ENCODE data around the gene CAMK1D.

The CAMK1D gene

GRCh38 chr10:12791728-12792127 lies 442.4 kb downstream of the CAMK1D start:
- DNase-seq (ENCODE audit: low read depth): no peak
- no peak overlapping the region for H3K4me3 ChIP-seq (ENCODE audit: low read length)
- no peak for TF ChIP-seq CTCF (conservative IDR thresholded peaks at IDR 0.05; ENCODE audit: low read depth, low read length)

- TF ChIP-seq CTCF (conservative IDR thresholded peaks at IDR 0.05; ENCODE audit: low read depth, low read length): no peak
- H3K4me3 ChIP-seq (ENCODE audit: low read length): no peak overlapping the region
- no peak for DNase-seq (ENCODE audit: low read depth)
Observed at GRCh38 chr10:12792889-12793556, 443.7 kb downstream of the CAMK1D start.

DNA sequence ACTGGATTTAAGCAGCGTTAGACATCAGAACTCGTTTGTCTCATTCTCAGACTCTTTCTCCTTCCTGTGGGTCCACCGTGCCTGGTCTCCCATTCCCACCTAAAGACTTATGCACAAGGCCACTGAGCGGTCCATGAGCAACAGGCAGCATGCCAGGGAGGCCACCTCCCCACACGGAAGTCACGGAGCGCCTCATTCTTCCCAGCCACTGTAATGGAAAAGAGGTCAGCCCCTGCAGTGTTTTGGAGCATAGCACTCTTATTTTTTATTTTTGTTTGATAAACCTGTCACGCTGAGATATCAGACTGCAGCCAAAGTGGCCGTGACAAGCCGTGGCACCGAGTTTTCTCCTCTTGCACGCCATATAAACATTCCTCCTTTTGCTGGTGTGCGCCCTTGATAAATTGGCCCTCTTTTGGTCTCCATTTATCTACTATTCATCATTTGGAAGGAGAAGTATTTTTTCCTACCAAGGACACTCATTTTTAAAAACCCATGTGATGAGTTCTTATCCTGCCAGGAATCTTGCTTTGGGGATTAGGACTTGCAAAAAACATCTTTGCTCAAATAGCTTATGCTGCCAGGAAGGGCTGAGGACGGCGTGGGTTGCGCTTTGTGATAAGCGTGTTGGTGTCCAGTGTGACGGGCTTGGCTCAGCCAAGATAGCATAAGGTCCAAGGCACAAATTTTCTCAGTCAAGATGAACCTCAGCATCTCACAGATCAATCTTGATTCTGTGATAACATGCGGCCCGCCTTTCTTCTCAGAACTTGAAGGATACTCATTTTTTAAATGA lies 446.2 kb downstream of the CAMK1D start:
- TF ChIP-seq CTCF (conservative IDR thresholded peaks at IDR 0.05; ENCODE audit: low read depth, low read length): no peak
- no peak overlapping the region for H3K4me3 ChIP-seq (ENCODE audit: low read length)
- DNase-seq (ENCODE audit: low read depth): no peak

DNA sequence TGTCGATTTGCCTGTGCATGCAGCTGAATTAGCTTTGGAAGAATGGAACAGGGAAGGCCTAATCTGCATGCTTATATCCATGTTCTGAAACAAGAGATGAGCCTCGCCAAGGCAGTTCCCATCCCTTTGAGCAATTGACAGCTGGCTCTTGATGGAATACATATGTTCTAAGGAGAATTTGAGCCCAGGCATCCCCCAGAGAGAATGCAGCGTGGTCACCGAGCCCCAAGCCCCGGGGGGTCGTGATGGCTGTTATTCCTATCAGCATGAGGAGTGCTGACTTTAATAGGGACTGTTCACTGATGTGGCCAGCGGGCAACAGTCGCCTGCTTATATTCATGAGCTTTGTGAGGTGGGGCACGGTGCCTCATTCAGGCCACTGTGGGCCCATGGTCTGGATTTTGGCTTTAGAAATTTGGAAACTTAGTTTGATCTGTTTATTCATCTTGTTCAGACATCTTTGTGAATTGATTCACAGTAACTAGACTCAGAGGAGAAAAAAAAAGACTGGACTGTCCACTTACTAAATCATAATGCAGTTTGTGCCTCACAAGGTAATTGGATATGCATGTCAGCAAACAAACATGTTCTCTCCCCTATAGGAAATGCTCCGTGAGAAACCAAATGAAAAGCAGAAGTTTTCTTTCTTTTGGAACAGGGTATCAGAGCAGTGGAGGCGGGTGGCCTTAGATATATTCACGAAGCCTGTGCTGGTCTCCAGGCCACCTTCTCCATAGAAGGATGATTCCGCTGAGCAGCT lies 447.2 kb downstream of the CAMK1D start:
- no peak for TF ChIP-seq CTCF (conservative IDR thresholded peaks at IDR 0.05; ENCODE audit: low read depth, low read length)
- no peak for DNase-seq (ENCODE audit: low read depth)
- no peak overlapping the region for H3K4me3 ChIP-seq (ENCODE audit: low read length)

GRCh38 chr10:12797471-12798262 lies 448.3 kb downstream of the CAMK1D start:
- no peak for DNase-seq (ENCODE audit: low read depth)
- TF ChIP-seq CTCF (conservative IDR thresholded peaks at IDR 0.05; ENCODE audit: low read depth, low read length): no peak
- no peak overlapping the region for H3K4me3 ChIP-seq (ENCODE audit: low read length)

DNA sequence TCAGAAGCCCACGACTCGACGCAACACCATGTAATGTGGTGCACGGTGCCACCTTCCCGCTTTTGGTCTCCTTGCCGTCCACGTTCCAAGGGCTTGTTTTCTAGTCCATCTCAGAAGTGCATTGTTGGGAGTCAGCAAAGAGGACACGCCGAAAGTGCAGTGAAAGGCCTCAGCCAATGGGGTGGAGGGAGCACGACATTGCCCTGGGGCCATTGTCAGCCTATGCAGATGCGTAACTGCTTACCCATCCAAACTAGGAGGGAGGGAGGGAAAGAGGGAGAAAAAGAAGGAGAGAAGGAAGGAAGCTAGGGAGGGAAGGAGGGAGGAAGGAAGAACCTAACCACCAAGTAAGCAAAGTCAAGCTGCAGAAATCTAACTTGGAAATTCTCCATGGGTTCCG lies 449.8 kb downstream of the CAMK1D start:
- no peak for DNase-seq (ENCODE audit: low read depth)
- TF ChIP-seq CTCF (conservative IDR thresholded peaks at IDR 0.05; ENCODE audit: low read depth, low read length): no peak

More for the DNA sequence above, 449.8 kb downstream of the CAMK1D start:
- H3K4me3 ChIP-seq (ENCODE audit: low read length): no peak overlapping the region
